Vagina (tissue), 2 donors: ENCODE measurements around the gene USH1C. TPM values are rescaled to one million over a fixed set of nuclear protein-coding genes. Genes with fewer than 3 reads are reported as not detected.

Source experiments
- DNase-seq, 2 donors: peaks; one replicate each; pipeline ENCODE4 v3.0.0-alpha.2; 2017; ENCODE audit errors: extremely low spot score in 2 of 2
- H3K27ac ChIP-seq: fragments of 200-600 bp; sonication (generic); one replicate; pipeline ENCODE4 v1.5.1; 2019
- H3K27me3 ChIP-seq: fragments of 200-600 bp; sonication (generic); one replicate; pipeline ENCODE4 v1.5.1; 2019
- H3K36me3 ChIP-seq, 2 donors: fragments of 200-600 bp; sonication (generic); one replicate each; pipeline ENCODE4 v1.5.1; 2017 to 2019
- H3K4me1 ChIP-seq: fragments of 200-600 bp; sonication (generic); one replicate; pipeline ENCODE4 v1.5.1; 2019
- H3K4me3 ChIP-seq, 2 donors: fragments of 200-600 bp; sonication (generic); 1 replicate in 1 of 2; 2 replicates in 1 of 2; pipeline ENCODE4 v1.5.1; 2016 to 2019
- H3K9me3 ChIP-seq: fragments of 200-600 bp; sonication (generic); one replicate; pipeline ENCODE4 v1.5.1; 2019
- POLR2A ChIP-seq, 2 donors: fragments of 450-650 bp; IDR thresholded peaks; one replicate each; pipeline ENCODE4 v1.6.1; 2017; ENCODE audit warnings: antibody characterized with exemption in 2 of 2, mild to moderate bottlenecking in 2 of 2, moderate library complexity in 2 of 2
- POLR2AphosphoS5 ChIP-seq, 2 donors: sonication (generic); formaldehyde crosslinking; IDR thresholded peaks; one replicate each; pipeline ENCODE4 v1.9.0; 2017; ENCODE audit warnings: antibody characterized with exemption in 2 of 2, mild to moderate bottlenecking in 2 of 2, low read depth in 1 of 2; ENCODE audit not compliant: insufficient read depth in 1 of 2
- intact Hi-C: fragments of 100-400 bp; cut with DNase I; formaldehyde crosslinking; loops from one replicate; pipeline ENCODE4 v1.15.1; 2023
- total RNA-seq: library from RNA; depleted of rRNA; stranded (reverse); fragments of >200 nt; gene quantifications from one replicate; pipeline ENCODE4 v1.2.3, GENCODE V29; 2016
- TF ChIP-seq, protein P1 (sequence below), 3 experiments: fragments of 450-650 bp in 2 of 3; fragments of 200-600 bp in 1 of 3; sonication (generic) in 1 of 3; IDR thresholded peaks; one replicate each; pipeline ENCODE4 v1.5.1; 2017 to 2019; ENCODE audit warnings: antibody characterized with exemption in 3 of 3, mild to moderate bottlenecking in 2 of 3, moderate library complexity in 2 of 3

Gene USH1C
- total RNA-seq, 1 donor from 2014 or later: not detected

DNA sequence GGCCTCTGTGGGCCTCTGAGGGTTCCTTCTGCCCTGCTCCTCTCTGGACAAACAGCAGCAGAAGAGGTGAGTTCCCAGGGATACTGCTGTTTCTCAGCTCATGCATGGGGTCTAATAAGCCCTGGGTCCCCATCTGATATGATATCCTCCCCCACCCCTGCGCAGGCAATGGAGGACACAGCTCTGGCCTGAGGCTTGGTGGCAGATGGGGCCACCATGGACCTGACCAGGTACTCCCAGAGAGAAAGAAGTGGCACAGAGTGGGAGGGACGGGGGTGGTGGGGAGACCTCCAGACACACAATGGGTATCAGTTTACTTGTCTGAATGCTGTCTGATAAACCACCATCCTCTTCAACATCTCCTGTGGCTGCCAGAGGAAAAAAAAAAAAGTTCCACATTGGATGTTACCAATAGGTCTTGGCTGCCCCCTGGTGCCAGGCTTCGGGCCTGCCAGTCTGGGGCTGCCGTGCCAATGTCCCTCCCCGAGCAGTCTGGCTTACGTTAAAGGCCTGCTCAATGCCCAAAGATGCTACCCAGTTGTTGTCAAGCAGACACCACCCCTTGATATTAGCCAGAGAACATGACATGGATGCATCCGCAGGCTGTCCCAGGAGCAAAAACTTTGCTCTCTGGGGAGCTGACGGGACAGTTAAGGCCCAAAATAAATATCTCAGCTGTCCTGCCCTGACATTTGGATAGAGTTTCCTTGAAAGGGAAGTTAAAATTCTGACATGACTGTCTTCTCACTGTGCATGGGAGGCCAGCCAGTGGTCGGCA, 39.7 kb downstream of the USH1C start:
- Histone ChIP-seq H3K36me3 (no peaks in the 10 kb centered on the region), H3K27me3 (no peaks in the 10 kb centered on the region), H3K4me1 (no peaks in the 10 kb centered on the region), H3K4me3 (no peak overlapping the region), H3K9me3 (no peaks in the 10 kb centered on the region), H3K27ac (no peak overlapping the region)
- intact Hi-C loops: loop anchor here (2.0 kb wide), 1 partner anchor 120 kb away; no protein-coding TSS in a partner anchor
- DNase-seq: no peak
- TF ChIP-seq POLR2AphosphoS5 (IDR thresholded peaks at IDR 0.05; ENCODE audit: insufficient read depth in 1 of 2, low read depth in 1 of 2) (no peak), POLR2A (IDR thresholded peaks at IDR 0.05) (no peak)
- TF ChIP-seq, protein P1, sequence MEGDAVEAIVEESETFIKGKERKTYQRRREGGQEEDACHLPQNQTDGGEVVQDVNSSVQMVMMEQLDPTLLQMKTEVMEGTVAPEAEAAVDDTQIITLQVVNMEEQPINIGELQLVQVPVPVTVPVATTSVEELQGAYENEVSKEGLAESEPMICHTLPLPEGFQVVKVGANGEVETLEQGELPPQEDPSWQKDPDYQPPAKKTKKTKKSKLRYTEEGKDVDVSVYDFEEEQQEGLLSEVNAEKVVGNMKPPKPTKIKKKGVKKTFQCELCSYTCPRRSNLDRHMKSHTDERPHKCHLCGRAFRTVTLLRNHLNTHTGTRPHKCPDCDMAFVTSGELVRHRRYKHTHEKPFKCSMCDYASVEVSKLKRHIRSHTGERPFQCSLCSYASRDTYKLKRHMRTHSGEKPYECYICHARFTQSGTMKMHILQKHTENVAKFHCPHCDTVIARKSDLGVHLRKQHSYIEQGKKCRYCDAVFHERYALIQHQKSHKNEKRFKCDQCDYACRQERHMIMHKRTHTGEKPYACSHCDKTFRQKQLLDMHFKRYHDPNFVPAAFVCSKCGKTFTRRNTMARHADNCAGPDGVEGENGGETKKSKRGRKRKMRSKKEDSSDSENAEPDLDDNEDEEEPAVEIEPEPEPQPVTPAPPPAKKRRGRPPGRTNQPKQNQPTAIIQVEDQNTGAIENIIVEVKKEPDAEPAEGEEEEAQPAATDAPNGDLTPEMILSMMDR (IDR thresholded peaks at IDR 0.05): peak; percentile 35 to 86 (median 82)

DNA sequence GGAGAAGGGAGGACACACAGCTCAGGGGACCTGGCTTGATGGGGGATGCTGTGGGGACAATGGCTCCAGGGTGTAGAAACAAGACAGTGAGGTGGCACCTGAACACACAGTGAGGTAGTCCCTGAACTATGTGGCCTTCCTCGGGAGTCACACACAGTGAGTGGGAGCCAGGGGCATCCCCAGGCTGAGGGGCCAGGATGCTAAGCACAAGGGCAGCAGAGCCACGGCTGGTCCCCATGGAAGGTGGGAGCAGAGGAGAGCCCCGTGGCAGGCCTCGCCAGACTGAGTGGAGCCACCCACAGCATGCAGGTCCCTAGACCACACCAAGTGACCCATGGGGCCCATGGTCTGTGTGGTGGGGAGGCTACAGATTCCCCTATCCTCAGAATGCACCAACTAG, 41.6 kb downstream of the USH1C start:
- TF ChIP-seq, protein P1 (IDR thresholded peaks at IDR 0.05): no peak
- no peak for TF ChIP-seq POLR2A (IDR thresholded peaks at IDR 0.05)
- no peak for TF ChIP-seq POLR2AphosphoS5 (IDR thresholded peaks at IDR 0.05; ENCODE audit: insufficient read depth in 1 of 2, low read depth in 1 of 2)
- H3K9me3 ChIP-seq: no peaks in the 10 kb centered on the region
- H3K36me3 ChIP-seq: no peaks in the 10 kb centered on the region
- no peaks in the 10 kb centered on the region for H3K27me3 ChIP-seq
- no peaks in the 10 kb centered on the region for H3K4me1 ChIP-seq
- no peak overlapping the region for H3K4me3 ChIP-seq
- no peak for DNase-seq
- no peak overlapping the region for H3K27ac ChIP-seq
- intact Hi-C loops: no loop called here

DNA sequence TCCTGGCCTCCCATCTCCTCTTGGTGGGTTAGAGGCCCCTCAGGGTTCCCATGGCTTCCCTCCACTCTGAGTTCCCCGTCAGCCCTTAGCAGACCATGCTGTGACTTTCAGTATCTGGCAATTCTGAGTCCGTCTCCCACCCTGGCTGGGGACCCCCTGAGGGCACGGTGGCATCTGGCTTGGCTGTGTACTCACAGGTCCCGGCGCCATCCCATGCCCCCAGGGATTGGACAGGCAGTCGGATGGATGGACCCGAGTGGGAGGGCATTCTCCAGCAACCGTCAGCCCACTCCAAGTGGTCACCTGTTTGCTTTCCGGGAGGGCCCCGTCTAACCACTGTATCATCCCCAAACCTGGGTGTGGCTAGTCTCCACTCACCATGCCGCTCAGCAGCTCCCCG, 43.5 kb downstream of the USH1C start:
- DNase-seq: no peak
- intact Hi-C loops: no loop called here
- Histone ChIP-seq H3K9me3 (no peaks in the 10 kb centered on the region), H3K36me3 (no peaks in the 10 kb centered on the region), H3K27me3 (no peaks in the 10 kb centered on the region), H3K4me1 (no peaks in the 10 kb centered on the region), H3K27ac (no peak overlapping the region), H3K4me3 (no peak overlapping the region)
- TF ChIP-seq, protein P1 (IDR thresholded peaks at IDR 0.05): no peak
- no peak for TF ChIP-seq POLR2A (IDR thresholded peaks at IDR 0.05)
- TF ChIP-seq POLR2AphosphoS5 (IDR thresholded peaks at IDR 0.05; ENCODE audit: insufficient read depth in 1 of 2, low read depth in 1 of 2): no peak

DNA sequence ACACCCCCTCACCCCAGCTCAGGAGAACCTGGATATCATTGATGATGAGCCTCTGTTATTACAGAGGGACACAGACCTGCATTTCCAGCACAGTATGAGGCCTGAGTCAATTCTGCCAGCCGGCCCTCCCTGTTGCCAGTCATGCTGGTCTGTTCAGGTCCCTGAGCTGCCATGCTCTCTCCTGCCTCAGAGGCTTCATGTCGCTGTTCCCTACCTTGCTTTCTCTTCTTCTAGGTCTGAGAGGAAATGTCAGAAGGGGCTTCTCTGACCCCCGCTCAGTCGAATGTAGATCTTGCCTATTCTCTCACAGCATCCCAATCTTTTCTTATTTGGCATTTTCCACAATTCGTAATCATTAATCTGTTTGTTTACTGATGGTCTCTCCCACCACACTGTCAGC, 45.7 kb downstream of the USH1C start:
- H3K27me3 ChIP-seq: no peaks in the 10 kb centered on the region
- H3K4me3 ChIP-seq: no peak overlapping the region
- no peaks in the 10 kb centered on the region for H3K4me1 ChIP-seq
- no peaks in the 10 kb centered on the region for H3K9me3 ChIP-seq
- no peak overlapping the region for H3K27ac ChIP-seq
- no peak for TF ChIP-seq POLR2A (IDR thresholded peaks at IDR 0.05)
- TF ChIP-seq, protein P1 (IDR thresholded peaks at IDR 0.05): no peak
- no peak for TF ChIP-seq POLR2AphosphoS5 (IDR thresholded peaks at IDR 0.05; ENCODE audit: insufficient read depth in 1 of 2, low read depth in 1 of 2)
- no peaks in the 10 kb centered on the region for H3K36me3 ChIP-seq
- DNase-seq: no peak
- intact Hi-C loops: no loop called here

DNA sequence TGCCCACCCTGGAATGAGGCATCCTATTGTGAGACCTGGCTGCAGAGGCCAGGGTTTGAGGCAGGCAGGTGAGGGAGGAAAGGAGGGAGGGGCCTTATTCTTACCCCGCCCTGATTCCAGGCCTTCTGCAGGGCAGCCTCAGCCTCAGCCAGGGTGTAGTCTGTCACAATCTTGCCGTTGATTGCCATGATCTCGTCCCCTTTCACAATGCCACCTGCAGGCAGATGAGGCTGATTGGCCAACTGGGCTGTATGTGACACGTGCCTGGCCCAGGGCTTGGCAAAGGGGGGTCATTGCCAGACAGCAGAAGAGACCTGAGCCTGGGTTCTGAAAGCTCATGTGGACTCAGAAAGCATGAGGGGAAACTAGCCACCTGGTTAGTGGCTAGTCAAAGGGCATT, 46.2 kb downstream of the USH1C start:
- Histone ChIP-seq H3K27ac (no peak overlapping the region), H3K36me3 (no peaks in the 10 kb centered on the region), H3K27me3 (no peaks in the 10 kb centered on the region), H3K4me3 (no peak overlapping the region), H3K4me1 (no peaks in the 10 kb centered on the region), H3K9me3 (no peaks in the 10 kb centered on the region)
- TF ChIP-seq POLR2AphosphoS5 (IDR thresholded peaks at IDR 0.05; ENCODE audit: insufficient read depth in 1 of 2, low read depth in 1 of 2) (no peak), POLR2A (IDR thresholded peaks at IDR 0.05) (no peak)
- TF ChIP-seq, protein P1 (IDR thresholded peaks at IDR 0.05): no peak
- intact Hi-C loops: no loop called here
- DNase-seq: no peak
